ENCODE measurements around the gene XRCC4.

XRCC4 gene

DNA sequence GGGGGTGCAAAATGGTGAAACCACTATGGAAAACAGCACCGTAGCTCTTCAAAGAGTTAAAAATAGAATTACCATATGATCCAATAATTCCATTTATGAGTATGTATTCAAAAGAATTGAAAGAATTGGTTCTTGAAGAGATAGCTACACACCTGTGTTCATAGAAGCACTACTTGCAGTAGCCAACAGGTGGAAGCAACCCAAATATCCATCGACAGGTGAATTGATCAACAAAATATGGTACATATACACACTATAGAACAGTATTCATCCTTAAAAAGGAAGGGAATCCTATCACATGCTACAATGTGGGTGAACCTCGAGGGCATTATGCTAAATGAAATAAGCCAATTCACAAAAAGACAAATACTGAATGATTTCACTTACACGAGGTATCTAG, 308.5 kb downstream of the XRCC4 start:
- no peak for DNase-seq (ENCODE audit: low spot score)

DNA sequence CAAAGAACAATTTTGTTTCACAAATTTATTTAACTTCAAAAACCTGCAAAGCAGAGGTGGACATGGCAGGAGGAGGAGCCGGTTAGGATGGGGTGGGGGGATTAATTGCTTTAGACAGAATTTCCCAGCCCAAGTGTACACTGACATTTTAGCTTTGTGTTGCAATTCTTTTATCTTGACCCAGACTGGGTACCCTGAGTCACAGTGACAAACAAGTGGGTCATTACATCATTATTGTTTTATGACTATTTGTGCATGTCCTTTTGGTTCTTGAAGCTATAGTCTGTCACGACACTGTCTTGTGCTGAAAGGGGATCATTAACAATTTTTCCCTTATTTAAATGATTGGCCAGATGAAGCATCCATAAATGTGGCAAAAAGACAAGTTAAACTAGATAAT, 309.7 kb downstream of the XRCC4 start:
- DNase-seq (ENCODE audit: low spot score) = no peak

DNA sequence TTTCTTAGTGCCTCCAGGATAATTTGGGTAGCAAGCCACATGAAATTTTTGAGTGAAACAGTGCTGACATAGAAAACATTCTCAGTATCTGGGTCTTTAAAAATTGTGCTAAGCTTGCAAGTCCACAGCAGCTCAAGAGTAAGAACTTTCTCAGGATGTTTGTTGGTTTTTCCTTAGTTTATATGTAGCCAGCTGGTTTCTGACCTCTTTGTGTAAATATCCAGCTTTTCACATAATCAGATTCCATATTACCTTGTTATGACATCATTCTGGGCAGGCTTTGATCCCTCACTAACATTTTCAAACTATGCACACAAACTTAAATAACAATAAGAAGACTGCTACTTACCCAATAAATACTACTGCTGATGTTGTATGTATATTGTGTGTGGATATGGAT, 311.3 kb downstream of the XRCC4 start:
- no peak for DNase-seq (ENCODE audit: low spot score)

DNA sequence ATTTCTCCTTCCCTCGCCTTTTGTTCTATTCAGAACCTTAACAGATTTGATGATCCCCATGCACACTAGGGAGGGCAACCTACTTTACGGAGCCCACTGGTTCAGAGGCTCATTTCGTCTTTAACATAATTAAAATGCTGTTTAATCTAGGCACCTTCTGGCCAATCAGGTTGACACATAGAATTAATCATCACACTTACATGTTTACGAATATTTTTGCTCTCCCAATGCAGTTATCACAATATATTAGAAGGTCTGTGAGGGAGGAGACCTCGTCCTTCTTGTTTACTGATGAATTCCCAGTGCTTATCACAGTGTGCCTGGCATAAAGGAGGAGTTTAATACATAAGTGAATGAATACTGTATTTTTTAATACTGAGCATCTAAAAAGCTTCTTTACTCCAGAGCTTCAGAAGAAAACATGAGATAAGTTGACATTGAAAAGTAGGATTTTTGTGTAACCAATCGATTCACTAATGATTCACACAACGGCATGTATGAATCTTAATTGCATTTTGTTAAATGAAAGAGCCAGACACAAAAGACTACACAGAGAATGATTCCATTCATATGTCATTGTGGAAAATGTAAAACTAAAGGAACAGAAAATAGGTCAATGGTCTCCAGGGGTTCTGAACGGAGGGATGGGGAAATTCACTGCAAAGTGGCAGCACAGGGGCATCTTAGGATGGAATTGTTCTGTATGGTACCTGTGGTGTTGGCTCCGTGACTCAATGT, 315.6 kb downstream of the XRCC4 start:
- DNase-seq (ENCODE audit: low spot score) = no peak

DNA sequence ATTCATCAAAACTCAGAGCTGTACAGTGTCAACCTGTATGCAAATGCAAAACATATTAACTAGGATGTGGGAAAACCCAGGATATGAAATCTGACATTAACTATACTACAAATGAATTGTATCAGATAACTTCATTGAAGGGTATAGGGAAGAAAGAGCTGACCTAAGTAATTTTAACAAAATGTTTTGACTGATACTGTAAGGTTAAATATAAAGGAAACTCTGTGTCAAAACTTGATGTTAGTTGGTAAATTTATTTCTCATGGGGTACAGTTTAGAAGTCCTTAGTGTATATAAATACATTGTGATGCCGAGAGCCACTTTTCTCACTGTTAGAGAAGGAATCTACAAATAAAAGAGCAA, 316.1 kb downstream of the XRCC4 start:
- no peak for DNase-seq (ENCODE audit: low spot score)

DNA sequence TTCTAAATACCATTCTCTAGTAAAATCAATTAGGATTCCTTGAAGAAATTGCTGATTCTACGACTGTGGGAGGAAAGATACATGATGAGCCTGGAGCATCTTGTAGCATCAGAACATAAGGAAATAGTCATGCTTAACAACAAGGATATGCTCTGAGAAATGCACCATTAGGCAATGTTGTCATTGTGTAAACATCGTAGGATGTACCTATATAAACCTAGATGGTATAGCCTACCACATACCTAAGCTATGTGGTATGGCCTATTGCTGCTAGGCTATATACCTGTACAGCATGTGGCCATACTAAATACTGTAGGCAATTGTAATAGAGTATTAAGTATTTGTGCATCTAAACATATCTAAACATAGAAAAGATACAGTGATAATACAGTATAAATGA, 316.8 kb downstream of the XRCC4 start:
- DNase-seq (ENCODE audit: low spot score) = no peak

DNA sequence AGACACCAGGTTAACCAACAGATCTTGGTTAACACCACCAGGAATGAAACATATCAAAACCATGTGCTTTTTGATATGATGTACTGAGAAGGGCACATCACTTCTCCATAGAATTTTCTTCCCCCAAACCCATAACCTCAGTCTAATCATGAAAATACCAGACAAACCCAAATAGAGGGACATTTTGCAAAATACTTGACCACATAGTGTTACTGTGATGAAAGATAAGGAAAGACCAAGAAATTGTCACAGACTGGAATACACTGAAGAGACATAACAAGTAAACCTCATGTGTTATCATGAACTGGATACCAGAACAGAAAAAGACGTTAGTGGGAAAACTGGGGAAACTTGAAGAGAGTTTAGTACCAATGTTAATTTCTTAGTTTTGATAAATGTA, 319.3 kb downstream of the XRCC4 start:
- no peak for DNase-seq (ENCODE audit: low spot score)

DNA sequence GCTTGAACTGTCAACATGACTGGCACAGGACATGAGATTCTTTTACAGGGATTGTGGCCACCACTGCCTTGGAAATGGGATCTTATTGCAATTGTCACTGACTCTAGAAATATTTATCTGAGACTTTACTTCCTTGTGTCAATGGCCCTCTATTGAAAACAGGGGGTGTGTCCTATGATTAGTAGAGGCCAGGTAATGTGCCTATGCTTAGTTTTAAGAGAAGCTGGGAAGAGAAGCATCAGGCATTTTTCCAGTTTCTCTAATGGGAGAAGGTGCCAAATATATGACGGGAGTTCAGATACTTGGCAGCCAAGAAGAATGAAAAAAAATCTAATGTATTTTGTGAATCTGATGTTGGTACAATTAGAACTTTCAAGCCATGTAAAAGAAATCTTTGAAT, 320.3 kb downstream of the XRCC4 start:
- DNase-seq (ENCODE audit: low spot score) = no peak

DNA sequence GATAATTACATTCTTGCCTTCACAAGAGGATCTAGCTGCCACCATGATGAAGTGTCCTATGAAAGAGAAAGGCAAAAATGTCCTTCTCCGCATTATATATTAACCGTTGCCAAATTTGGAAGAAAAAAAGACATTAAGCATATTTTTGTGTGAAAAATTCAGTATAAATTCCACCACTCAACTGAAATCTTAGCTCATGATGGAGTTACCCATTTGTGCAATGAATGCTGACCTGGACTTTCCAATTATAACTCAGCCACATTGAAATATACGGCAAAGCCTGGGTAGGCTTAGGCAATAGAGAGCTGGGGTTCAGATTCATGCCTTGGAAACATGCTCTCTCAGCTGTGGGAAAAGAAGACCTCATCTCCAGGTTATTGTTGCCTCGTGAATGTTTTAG, 322.9 kb downstream of the XRCC4 start:
- DNase-seq (ENCODE audit: low spot score) = no peak

DNA sequence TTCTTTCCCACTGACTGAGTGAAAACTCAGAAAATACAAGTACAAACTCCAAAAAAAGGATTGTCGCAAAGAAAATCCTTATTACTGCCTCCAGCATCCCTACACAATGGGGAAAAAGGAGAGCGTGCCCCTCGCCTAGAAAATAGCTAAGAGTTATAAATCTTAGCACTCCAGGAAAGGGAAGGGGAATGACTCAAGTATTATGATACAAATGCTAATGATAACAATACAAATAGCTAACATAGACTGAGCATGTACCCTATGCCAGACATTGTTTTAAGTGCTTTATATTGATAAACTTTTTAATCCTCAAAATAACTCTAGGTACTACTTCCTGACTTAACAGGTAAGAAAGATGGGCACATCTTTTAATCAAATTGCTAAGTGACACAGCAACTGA, 323.4 kb downstream of the XRCC4 start:
- no peak for DNase-seq (ENCODE audit: low spot score)

DNA sequence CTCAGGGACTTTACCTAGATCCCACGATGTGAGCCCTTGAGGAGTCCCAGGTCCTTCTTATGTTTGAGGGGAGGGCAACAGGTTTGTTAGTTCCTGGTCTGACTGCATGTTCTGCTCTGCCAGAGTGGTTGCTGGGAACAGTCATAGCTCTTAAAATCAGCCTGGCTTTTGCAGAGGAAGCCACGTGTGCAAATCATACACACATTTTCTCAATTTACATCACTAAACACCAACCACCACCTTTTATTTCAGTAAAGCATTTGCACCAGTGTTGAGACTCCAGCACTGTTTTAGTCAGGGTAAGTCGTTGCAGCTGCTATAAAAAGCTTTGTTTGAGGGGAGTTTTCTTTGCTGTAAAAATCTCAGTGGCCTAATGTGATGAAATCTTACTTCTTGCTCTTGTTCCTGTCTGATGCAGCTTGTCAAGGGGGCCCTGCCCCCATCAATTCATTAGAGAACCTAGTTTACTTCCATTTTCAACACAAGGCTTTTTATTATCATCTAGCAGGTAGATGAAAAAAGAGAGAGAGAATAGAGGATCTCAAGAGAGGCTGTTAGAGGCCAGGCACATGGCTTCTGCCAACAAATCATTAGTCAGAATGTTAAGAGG, 323.9 kb downstream of the XRCC4 start:
- DNase-seq (ENCODE audit: low spot score) = no peak

DNA sequence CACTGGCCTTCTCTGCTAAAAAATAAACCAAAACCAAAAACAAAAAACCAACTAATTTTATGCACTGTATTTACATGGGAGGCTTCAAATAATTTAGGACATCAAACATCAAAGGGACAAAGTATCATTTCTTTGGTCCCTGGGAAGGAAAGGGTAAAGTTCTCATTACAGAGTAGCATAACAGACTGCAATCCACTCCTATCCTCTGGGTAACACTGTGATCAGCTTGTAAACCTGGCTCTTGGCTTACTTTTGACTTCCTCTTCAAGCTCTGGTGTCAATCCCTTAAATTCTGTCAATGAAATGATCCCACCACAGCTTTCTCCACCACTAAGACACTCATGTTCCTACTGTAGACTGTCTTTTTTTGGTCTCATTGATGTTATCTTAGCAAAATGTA, 324.4 kb downstream of the XRCC4 start:
- no peak for DNase-seq (ENCODE audit: low spot score)

Data from kidney tubule cell (primary cell).